SU-DHL-6 (cell line): ENCODE results near the gene PPHLN1.

Source experiments
- H2AFZ ChIP-seq: fragments of 200-600 bp; sonication (generic); 2 replicates; pipeline ENCODE4 v1.6.1; 2014; ENCODE audit warnings: low read depth, mild to moderate bottlenecking, moderate library complexity, mixed read lengths, antibody characterized with exemption, low read length; ENCODE audit not compliant: severe bottlenecking
- H3F3A ChIP-seq: fragments of 200-600 bp; shearing (Covaris generic); 2 replicates; pipeline ENCODE4 v1.6.0; 2016; ENCODE audit warnings: antibody characterized with exemption, mild to moderate bottlenecking; ENCODE audit not compliant: insufficient read depth
- H3K27ac ChIP-seq: fragments of 200-600 bp; sonication (generic); 2 replicates; pipeline ENCODE4 v1.5.1; 2016; ENCODE audit warnings: low read depth, mild to moderate bottlenecking, low read length, moderate library complexity, mixed read lengths
- H3K27me3 ChIP-seq: fragments of 200-600 bp; sonication (generic), shearing (Covaris generic); 2 replicates; pipeline ENCODE4 v1.6.0; 2014; ENCODE audit warnings: mild to moderate bottlenecking, low read length
- H3K36me3 ChIP-seq: fragments of 200-600 bp; sonication (generic); 2 replicates; pipeline ENCODE4 v1.6.1; 2014; ENCODE audit warnings: mild to moderate bottlenecking, low read length, mixed read lengths
- H3K4me2 ChIP-seq: fragments of 300-600, 200-600 bp; shearing (Covaris generic), sonication (generic); 2 replicates; pipeline ENCODE4 v1.6.0; 2014; ENCODE audit warnings: low read length, low read depth, mild to moderate bottlenecking; ENCODE audit not compliant: poor library complexity, severe bottlenecking
- H3K4me3 ChIP-seq: fragments of 200-600 bp; sonication (generic); 2 replicates; pipeline ENCODE4 v1.5.1; 2014; ENCODE audit warnings: antibody characterized with exemption, low read length, mild to moderate bottlenecking, mixed read lengths; ENCODE audit not compliant: insufficient read depth, poor library complexity, severe bottlenecking
- H3K79me2 ChIP-seq: fragments of 200-600 bp; sonication (generic); 2 replicates; pipeline ENCODE4 v1.6.1; 2014; ENCODE audit warnings: mild to moderate bottlenecking, low read length, moderate library complexity; ENCODE audit not compliant: insufficient read depth
- H3K9ac ChIP-seq: fragments of 200-600 bp; sonication (generic); 2 replicates; pipeline ENCODE4 v1.7.0; 2014; ENCODE audit warnings: mild to moderate bottlenecking, low read length
- H3K9me2 ChIP-seq: fragments of 200-600 bp; sonication (generic); replicated peaks from 2 replicates; pipeline ENCODE4 v1.6.1; 2014; ENCODE audit warnings: low read length; ENCODE audit not compliant: insufficient read depth
- H3K9me3 ChIP-seq: fragments of 200-600 bp; sonication (generic); 2 replicates; pipeline ENCODE4 v1.6.1; 2014; ENCODE audit warnings: low read length, mixed read lengths; ENCODE audit not compliant: insufficient read depth
- H4K20me1 ChIP-seq: fragments of 200-600 bp; sonication (generic); 2 replicates; pipeline ENCODE4 v1.6.1; 2014; ENCODE audit warnings: low read depth, mild to moderate bottlenecking, antibody characterized with exemption, low read length, moderate library complexity, mixed read lengths
- CTCF ChIP-seq: fragments of 200-600 bp; sonication (generic); IDR thresholded peaks from one replicate; pipeline ENCODE4 v1.5.1; 2017; ENCODE audit warnings: antibody characterized with exemption, mild to moderate bottlenecking, low read length, moderate library complexity; ENCODE audit not compliant: insufficient read depth, poor library complexity, severe bottlenecking
- EZH2phosphoT487 ChIP-seq: fragments of 200-600 bp; sonication (generic), shearing (Covaris generic); conservative IDR thresholded peaks from 2 replicates; pipeline ENCODE4 v1.6.1; 2018; ENCODE audit warnings: mild to moderate bottlenecking, antibody characterized with exemption, low read length, moderate library complexity, mixed read lengths

Gene PPHLN1

GRCh38 chr12:42447371-42447786 lies 121.4 kb downstream of the PPHLN1 start:
- H3F3A ChIP-seq, result peaks cover 17% of the 10 kb centered on the region; the same call in 1 of the 2 replicates
- H3K9ac ChIP-seq, result no peak overlapping the region; the same call in 1 of the 2 replicates
- H3K27ac ChIP-seq, result peak overlapping the region; percentile 87
- no peaks in the 10 kb centered on the region for H3K9me2 ChIP-seq
- H3K27me3 ChIP-seq, result no peaks in the 10 kb centered on the region
- H3K9me3 ChIP-seq, result no peaks in the 10 kb centered on the region
- H4K20me1 ChIP-seq, result no peaks in the 10 kb centered on the region
- H3K4me3 ChIP-seq, result peak overlapping the region; percentile 6
- H3K4me2 ChIP-seq, result peak overlapping the region; percentile 61
- H2AFZ ChIP-seq, result no peak overlapping the region
- no peak for TF ChIP-seq EZH2phosphoT487
- H3K36me3 ChIP-seq, result peaks cover 7% of the 10 kb centered on the region
- no peaks in the 10 kb centered on the region for H3K79me2 ChIP-seq

GRCh38 chr12:42448841-42449240 lies 122.9 kb downstream of the PPHLN1 start:
- Histone ChIP-seq H3K4me2 (peak overlapping the region; percentile 61), H3K36me3 (peaks cover 7% of the 10 kb centered on the region), H3K27me3 (no peaks in the 10 kb centered on the region), H4K20me1 (no peaks in the 10 kb centered on the region), H2AFZ (no peak overlapping the region), H3F3A (peaks cover 17% of the 10 kb centered on the region; the same call in 1 of the 2 replicates), H3K4me3 (no peak overlapping the region), H3K9me3 (no peaks in the 10 kb centered on the region), H3K79me2 (no peaks in the 10 kb centered on the region), H3K27ac (peak overlapping the region; percentile 87), H3K9me2 (no peaks in the 10 kb centered on the region), H3K9ac (no peak overlapping the region)
- TF ChIP-seq EZH2phosphoT487 (no peak), CTCF (no peak)

GRCh38 chr12:42450248-42450647 lies 124.3 kb downstream of the PPHLN1 start:
- peaks cover 7% of the 10 kb centered on the region for H3K36me3 ChIP-seq

More at GRCh38 chr12:42450248-42450647, 124.3 kb downstream of the PPHLN1 start:
- no peak overlapping the region for H3K4me2 ChIP-seq
- peaks cover 17% of the 10 kb centered on the region; the same call in 1 of the 2 replicates for H3F3A ChIP-seq
- H3K79me2 ChIP-seq, result no peaks in the 10 kb centered on the region
- H3K4me3 ChIP-seq, result no peak overlapping the region
- H2AFZ ChIP-seq, result no peak overlapping the region
- no peaks in the 10 kb centered on the region for H3K9me2 ChIP-seq
- H3K9ac ChIP-seq, result no peak overlapping the region
- TF ChIP-seq CTCF (no peak), EZH2phosphoT487 (no peak)
- H3K9me3 ChIP-seq, result no peaks in the 10 kb centered on the region
- H4K20me1 ChIP-seq, result no peaks in the 10 kb centered on the region
- H3K27me3 ChIP-seq, result no peaks in the 10 kb centered on the region
- peak overlapping the region; percentile 22; the same call in 1 of the 2 replicates for H3K27ac ChIP-seq
